Esophagus squamous epithelium (tissue), 4 donors: Measurements from ENCODE around the gene ZMIZ1.

Experiments used
- CTCF ChIP-seq, 6 experiments: fragments of 450-650 bp in 4 of 6; fragments of 200-600 bp in 2 of 6; sonication (generic) in 2 of 6; IDR thresholded peaks; one replicate each; pipeline ENCODE4 v1.5.1; 2016 to 2019; ENCODE audit warnings: antibody characterized with exemption in 6 of 6, mild to moderate bottlenecking in 4 of 6, moderate library complexity in 4 of 6
- POLR2A ChIP-seq, 4 donors: fragments of 450-650 bp; IDR thresholded peaks; one replicate each; pipeline ENCODE4 v1.6.1; 2017; ENCODE audit warnings: antibody characterized with exemption in 4 of 4, mild to moderate bottlenecking in 4 of 4, moderate library complexity in 3 of 4

DNA sequence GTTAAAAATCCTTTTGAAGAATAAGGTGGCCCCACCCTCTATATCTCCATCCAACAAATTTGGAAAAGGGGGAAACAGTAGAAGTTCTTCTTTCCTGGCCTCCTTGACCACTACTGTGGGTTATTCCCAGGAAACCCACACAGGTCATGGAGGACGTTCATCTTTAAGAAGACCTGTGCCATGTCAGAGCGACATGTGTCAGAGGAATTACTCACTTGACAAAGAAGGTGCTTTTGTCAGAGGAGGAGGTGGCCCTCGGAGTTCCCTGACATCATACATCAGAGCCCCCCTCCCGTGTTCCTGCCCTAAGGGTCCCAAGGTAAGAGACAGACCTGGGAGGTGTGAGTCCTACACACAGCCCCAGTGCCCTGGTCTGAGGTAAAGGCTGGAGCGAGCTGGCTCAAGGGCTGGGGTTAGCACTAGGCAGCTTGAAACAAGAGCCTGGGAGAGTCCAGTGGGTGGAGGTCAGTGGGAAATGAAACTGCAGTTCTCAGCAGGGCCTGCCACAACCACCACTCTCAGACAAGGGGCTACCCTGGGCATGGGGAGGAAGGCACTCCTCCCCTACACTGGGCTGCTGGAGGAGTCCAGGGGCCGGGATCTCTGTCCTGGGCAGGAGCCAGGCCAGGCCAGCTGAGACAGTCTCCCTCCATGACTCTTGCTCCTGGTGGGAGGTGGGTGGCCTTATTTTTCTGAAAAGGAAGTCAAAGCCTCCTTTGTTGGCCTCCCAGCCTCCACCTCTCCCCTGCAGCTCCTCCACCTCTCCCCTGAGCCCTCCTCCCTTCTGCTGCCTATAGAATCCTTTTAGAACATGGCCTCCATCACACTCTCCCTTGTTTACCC lies 21.8 kb upstream of the ZMIZ1 start:
- TF ChIP-seq CTCF (IDR thresholded peaks at IDR 0.05): no peak
- TF ChIP-seq POLR2A (IDR thresholded peaks at IDR 0.05): no peak
